Limb (tissue), 2 donors: ENCODE data around the gene CCDC184.

ENCODE experiments used
- DNase-seq, 2 donors: peaks; one replicate each; pipeline ENCODE4 v3.0.0-alpha.2; 2016; ENCODE audit errors: extremely low spot score in 2 of 2

Gene CCDC184

GRCh38 chr12:48179466-48179865 lies 4.0 kb upstream of the CCDC184 start:
- DNase-seq: no peak

DNA sequence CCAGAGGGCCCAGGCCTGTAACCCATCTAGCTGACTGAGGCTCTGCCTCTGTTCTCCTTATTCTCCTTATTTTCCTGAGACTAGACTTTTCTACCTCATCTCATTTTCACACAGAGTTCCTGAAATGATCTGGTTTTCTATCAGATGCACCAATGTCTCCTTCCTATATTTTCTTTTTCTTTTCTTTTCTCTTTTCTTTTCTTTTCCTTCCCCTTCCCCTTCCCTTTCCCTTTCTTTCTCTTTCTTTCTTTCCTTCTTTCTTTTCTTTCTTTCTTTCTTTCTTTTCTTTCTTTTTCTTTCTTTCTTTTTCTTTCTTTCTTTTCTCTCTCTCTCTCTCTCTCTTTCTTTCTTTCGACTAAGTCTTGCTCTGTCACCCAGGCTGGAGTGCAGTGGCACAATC lies 3.0 kb upstream of the CCDC184 start:
- no peak for DNase-seq

DNA sequence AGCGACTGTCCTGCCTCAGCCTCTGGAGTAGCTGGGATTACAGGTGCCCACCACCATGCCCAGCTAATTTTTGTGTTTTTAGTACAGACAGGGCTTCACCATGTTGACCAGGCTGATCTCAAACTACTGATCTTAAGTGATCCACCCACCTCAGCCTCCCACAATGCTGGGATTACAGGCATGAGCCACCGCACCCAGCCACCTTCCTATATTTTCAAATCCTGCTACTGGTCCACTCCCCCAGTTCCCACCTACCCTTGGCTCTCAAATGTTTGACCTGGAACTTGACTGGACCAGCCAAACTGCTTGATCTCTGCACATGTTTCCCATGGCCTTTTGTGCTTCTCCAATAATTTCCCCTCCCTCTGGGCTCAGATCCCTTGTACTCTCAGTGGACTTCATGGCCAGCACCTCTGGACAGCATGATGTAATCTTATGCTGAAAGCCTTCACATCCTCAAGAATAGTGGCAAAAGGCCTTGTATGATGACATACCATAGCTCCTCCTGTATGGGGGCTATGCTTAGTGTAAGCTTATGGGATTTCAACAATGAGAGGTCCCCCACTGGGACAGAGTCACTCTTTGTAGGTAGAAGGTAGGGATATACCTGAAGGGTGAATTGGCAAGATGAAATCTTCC lies 2.5 kb upstream of the CCDC184 start:
- DNase-seq: no peak

- DNase-seq: no peak
Observed at GRCh38 chr12:48182631-48183030, 813 bp upstream of the CCDC184 start.

GRCh38 chr12:48183876-48184548 lies 568 bp downstream of the CCDC184 start:
- peak in 1 of 2 donors; percentile 73 for DNase-seq

DNA sequence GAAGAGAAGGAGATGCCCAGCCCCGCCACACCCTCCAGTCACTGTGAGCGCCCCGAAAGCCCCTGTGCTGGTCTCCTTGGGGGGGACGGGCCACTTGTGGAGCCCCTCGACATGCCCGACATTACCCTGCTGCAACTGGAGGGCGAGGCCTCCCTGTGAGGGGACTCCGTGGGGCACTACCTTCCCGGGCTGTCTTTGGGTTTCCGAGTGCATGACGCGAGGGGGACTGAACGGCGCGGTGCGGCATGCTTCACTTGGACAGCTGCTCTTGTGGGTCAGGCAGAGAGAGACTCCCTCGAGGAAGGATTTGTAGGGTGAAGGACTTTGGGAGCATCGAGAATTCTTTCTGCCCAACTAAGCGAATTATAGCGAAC lies 1.1 kb downstream of the CCDC184 start:
- peak in 1 of 2 donors; percentile 53 for DNase-seq

DNA sequence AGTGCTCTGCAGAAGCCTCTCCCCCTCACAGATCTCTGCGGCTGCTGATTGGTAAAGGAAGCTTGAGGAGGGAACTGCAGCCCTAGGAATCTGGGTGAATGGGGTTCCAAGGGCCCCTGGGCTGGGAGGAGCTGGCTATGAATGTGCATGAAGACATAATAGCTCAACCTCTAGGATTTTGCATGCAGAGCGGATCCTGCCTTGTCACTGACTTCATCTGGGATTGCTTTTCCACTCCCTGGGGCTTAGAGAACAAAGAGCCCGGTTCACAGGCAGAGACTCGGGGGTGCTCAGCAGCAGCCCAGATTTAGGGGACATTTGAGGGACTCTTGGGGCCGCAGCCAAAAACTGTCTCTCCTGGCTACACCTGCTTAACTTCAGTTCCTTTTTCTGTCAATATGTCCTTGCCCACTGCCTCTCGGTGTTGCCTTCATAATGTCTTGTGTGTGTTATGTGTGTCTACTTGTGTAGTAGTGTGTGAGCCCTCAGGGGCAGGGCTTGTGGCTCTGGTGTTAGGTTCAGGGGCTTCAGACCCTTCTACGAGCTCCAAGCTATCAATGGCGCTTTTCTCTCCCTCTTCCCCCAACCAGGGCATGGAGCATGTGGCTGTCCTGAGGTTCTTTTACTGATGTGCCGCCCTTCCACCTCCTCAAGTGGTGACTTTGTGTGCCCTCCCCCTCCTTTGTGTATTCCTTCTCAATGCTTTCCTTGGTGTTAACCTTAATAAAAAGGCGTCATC lies 1.9 kb downstream of the CCDC184 start:
- peak in 1 of 2 donors; percentile 57 for DNase-seq

DNA sequence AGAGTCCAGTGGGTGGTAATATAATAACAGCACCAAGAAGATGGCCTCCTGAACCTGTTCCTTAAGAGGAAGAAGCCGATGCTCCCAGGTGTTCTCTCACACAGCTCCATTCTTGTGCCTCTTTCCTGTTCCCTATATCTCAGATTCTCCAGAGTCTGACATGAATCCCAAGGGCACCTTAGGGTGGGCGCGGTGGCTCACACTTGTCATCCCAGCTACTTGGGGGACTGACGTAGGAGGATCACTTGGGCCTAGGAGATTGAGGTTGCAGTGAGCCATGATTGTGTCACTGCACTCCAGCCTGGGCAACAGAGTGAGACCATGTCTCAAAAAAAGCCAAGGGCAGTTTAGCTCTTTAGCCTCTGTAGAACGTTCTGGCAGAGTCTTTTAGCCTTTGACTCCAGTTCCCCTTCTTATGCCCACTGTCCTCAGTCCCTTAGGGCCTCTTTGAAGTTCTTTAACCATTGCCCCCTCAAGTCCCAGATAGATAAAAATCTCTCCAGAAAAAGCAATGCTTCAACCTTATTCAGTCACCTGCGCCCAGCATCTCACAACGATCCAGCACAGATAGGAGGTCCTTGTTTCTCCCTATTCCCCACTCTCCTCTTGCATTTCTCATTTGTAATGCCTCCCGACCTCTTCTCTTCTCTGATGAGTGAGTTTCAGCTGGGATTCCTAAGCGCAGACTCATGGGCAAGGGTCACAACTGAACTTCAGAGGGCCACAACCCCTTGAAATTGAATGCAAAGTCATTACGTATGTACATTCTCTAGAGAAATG lies 4.7 kb downstream of the CCDC184 start:
- no peak for DNase-seq

GRCh38 chr12:48189331-48190125 lies 6.1 kb downstream of the CCDC184 start:
- DNase-seq: peak; percentile 70 to 80

- DNase-seq: no peak
Observed at GRCh38 chr12:48191096-48191495, 7.7 kb downstream of the CCDC184 start.

GRCh38 chr12:48192861-48193260 lies 9.4 kb downstream of the CCDC184 start:
- no peak for DNase-seq

DNA sequence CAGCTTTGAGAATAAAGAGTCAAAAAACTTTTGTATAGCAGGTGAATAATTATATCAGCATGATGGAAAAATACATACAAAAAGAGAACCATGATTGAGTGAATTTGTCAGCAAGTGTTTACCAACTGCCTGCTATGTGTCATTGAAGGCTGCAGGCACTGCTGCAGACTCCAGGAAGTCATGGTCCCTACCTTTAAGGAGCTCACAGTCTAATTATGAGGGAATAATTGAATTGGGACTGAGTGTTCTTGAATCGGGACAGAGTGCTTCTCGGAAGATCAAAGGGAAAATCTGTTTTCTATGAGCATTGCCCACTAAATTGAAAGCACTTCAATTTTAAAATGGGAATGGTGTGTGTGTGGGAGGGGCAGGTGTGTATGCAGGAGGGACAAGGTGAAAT lies 10.2 kb downstream of the CCDC184 start:
- DNase-seq: no peak

DNA sequence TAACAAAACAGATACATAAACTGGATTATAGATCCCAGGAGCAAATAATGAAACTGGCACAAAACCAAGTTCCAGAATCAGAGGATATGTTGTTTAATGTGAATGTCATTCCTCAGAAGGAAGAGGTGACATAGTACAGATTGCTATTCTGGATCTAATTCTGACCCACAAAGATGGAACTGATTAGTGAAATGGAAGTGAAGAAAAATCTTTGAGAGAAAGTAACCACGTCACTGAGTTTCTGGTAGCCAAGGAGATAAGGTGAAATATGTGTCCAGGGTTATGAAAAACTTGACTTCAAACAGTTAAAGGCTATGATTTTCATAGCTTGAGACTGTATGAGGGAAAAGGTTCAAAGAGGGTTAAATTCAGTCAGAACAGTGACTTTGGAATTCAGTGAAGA lies 11.4 kb downstream of the CCDC184 start:
- peak in 1 of 2 donors; percentile 23 for DNase-seq

DNA sequence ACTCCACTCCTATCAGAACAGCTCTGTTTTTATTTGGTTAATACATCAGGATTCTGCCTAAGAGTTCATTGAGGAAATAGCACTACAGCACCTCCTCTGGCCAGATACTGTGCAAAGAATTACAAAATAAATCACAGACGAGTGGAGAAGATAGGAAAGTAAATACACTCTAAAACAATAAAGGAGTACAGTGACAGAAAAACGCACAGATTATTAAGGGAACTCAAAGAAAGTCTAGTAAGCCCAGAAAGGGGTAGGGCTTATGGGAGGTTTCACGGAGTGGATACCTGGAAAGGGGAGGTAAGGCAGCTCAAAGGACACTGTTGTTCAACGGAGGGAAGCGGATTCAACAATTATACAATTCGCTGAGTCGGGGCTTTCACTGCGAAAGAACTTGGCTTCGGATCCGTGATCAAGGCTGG lies 14.1 kb downstream of the CCDC184 start:
- peak in 1 of 2 donors; percentile 63 for DNase-seq

DNA sequence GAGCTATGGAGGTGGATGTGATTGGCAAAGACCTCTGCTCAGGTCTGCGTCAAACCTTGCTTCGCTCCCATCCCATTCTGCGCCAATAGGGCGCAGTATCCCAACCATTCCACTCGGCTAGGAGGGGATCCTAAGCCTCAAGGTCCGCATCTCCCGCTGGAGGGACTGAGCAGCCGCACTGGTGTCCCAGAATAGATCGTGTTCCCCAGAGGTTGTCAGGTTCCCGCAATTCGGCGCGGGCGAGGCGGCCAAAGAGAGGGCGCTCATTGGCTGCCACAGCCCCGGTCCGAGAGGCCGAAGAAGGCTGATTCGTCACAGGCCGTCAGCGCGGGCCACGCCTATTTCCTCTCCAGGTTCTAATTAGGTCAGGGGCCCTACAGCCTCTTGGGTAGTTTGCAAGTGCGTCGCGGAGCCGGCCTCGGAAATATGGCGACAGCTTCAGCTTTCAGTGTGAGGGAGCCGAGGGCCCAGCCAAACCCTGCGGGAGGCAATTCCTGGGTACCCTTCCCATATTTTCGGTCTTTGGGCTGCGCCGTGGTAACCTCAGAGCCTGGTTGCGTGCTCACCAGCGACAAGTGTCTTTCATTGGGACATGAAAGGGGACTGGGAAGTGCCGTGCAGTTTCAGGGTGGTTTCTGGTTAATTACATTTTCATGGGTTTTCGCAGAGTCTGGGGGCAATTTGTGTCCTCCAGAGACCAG lies 14.7 kb downstream of the CCDC184 start:
- peak; percentile 92 to 93 for DNase-seq

DNA sequence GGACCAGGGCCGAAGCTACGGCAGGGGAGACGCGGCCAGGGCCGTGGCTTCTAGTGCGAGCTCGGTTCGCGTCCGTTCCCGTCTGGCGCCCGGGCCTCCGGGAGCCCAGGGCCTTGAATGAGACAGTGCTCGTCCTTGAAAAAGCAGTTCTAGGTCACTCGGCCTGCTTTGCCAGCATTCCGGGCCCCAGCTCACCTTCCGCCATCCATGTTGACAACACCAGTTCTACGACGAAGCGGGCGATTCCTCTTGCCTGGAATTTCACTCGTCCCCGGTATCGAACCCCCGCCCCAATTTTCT lies 15.2 kb downstream of the CCDC184 start:
- peak in 1 of 2 donors; percentile 71 for DNase-seq

DNA sequence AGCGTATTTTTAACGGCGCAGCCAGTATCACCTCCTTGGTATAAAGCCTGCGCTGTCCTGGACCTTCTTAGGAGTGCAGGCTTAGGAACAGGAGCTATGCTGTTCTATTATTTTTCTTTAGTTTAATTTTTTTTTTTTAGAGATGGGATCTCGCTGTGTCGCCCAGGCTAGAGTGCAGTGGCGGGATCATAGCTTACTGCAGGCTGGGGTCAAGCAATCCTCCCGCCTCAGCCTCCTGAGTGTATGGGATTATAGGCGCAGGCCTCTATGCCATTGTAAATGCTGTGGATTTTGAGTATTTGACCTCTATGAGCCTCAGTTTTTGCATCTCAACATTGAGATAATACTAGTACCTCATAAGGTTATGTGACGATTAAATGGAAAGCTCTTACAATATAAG lies 15.5 kb downstream of the CCDC184 start:
- DNase-seq: no peak

- DNase-seq: no peak
Observed at GRCh38 chr12:48199774-48200221, 16.4 kb downstream of the CCDC184 start.

DNA sequence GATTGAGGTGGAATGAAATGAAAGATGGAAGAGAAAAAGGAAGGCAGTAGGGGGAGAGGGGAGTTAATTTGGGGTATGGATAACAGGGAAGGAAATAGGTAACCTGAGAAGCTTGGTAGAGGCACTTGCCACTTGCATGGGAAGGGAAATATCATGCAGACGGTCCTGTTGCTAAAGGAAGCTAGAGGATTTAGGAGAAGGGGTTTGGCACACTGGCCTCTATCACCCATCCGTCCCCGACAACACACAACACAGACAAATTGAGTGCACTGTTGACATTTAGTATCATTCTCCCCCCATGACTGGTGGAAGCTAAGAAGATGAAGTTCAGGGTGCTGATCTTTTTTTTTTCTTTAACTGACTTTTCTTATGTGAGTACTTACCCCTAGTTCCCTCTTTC lies 17.6 kb downstream of the CCDC184 start:
- DNase-seq: no peak

- DNase-seq: no peak
Observed at GRCh38 chr12:48201516-48201915, 18.1 kb downstream of the CCDC184 start.

GRCh38 chr12:48202766-48203165 lies 19.3 kb downstream of the CCDC184 start:
- DNase-seq: no peak
